PC-9 (cell line): Measurements from ENCODE around the gene LSMEM2. TPM values are rescaled to one million over a fixed set of nuclear protein-coding genes. Genes with fewer than 3 reads are reported as not detected.

Source experiments
- BruUV-seq: library from RNA; stranded (reverse); fragments of 400-500 nt; replicated peaks from 2 replicates; lab custom pipeline; 2021; lab: Mats Ljungman, UMichigan
- CTCF ChIA-PET: fragments of 300-600 bp; sonication (Branson Sonifier 250); formaldehyde crosslinking; loops from one replicate; lab custom pipeline; 2022; ENCODE audit warnings: antibody characterized with exemption; lab: Charles Lee
- POLR2A ChIA-PET: fragments of 300-600 bp; sonication (Branson Sonifier 250); formaldehyde crosslinking; loops from one replicate; lab custom pipeline; 2022; ENCODE audit warnings: antibody characterized with exemption; ENCODE audit not compliant: unreplicated experiment; lab: Charles Lee
- DNase-seq, 2 experiments: peaks; one replicate each; pipeline versions ENCODE4 v3.0.0 to v3.0.0-alpha.2; 2015 to 2022; ENCODE audit warnings: mixed read lengths in 1 of 2
- H2AFZ ChIP-seq: fragments of 200-600 bp; sonication (generic); 2 replicates; pipeline ENCODE4 v1.8.1; 2017; ENCODE audit warnings: antibody characterized with exemption
- H3F3A ChIP-seq: fragments of 200-600 bp; sonication (generic); 2 replicates; pipeline ENCODE4 v1.8.1; 2017; ENCODE audit warnings: antibody characterized with exemption, mild to moderate bottlenecking, low read depth; ENCODE audit not compliant: insufficient read depth
- H3K27ac ChIP-seq: fragments of 200-600 bp; sonication (generic); 2 replicates; pipeline ENCODE4 v1.6.1; 2016; ENCODE audit warnings: mixed run types
- H3K27me3 ChIP-seq: fragments of 200-600 bp; sonication (generic); 2 replicates; pipeline ENCODE4 v1.6.1; 2016; ENCODE audit warnings: low read depth, mixed run types; ENCODE audit not compliant: insufficient read depth
- H3K36me3 ChIP-seq: fragments of 200-600 bp; sonication (generic); 2 replicates; pipeline ENCODE4 v1.6.1; 2016; ENCODE audit warnings: low read depth, mixed run types
- H3K4me1 ChIP-seq: fragments of 200-600 bp; sonication (generic); replicated peaks from 2 replicates; pipeline ENCODE4 v1.6.1; 2016; ENCODE audit warnings: mixed run types; ENCODE audit not compliant: insufficient read depth
- H3K4me2 ChIP-seq: fragments of 200-600 bp; sonication (generic); 2 replicates; pipeline ENCODE4 v1.6.1; 2017; ENCODE audit warnings: mixed run types
- H3K4me3 ChIP-seq: fragments of 200-600 bp; sonication (generic); 2 replicates; pipeline ENCODE4 v1.6.1; 2016; ENCODE audit warnings: mixed run types
- H3K79me2 ChIP-seq: fragments of 200-600 bp; sonication (generic); 2 replicates; pipeline ENCODE4 v1.6.1; 2017; ENCODE audit warnings: low read depth, mixed run types
- H3K9me2 ChIP-seq: fragments of 200-600 bp; sonication (generic); 2 replicates; pipeline ENCODE4 v1.8.1; 2017; ENCODE audit warnings: mild to moderate bottlenecking; ENCODE audit not compliant: insufficient read depth
- H3K9me3 ChIP-seq: fragments of 200-600 bp; sonication (generic); 2 replicates; pipeline ENCODE4 v1.8.1; 2016; ENCODE audit warnings: low read depth; ENCODE audit not compliant: insufficient read depth
- H4K20me1 ChIP-seq: fragments of 200-600 bp; sonication (generic); 2 replicates; pipeline ENCODE4 v1.8.1; 2017; ENCODE audit not compliant: insufficient read depth
- EZH2 ChIP-seq: fragments of 200-600 bp; sonication (generic); IDR thresholded peaks from 2 replicates; pipeline ENCODE4 v1.8.0; 2017; ENCODE audit warnings: antibody characterized with exemption, low read depth
- intact Hi-C: fragments of 100-400 bp; cut with micrococcal nuclease; formaldehyde crosslinking; loops from one replicate; pipeline ENCODE4 v1.10.0; 2022; ENCODE audit not compliant: unreplicated experiment
- total RNA-seq: library from RNA; stranded (reverse); gene quantifications from 2 replicates; pipeline ENCODE4 v1.2.3, GENCODE V29; 2021
- TF ChIP-seq, protein P1 (sequence below): fragments of 200-600 bp; sonication (generic); conservative IDR thresholded peaks from 2 replicates; pipeline ENCODE4 v1.6.1; 2017; ENCODE audit warnings: mixed run types, antibody characterized with exemption, mild to moderate bottlenecking, moderate library complexity

Gene LSMEM2
- total RNA-seq, 1 experiment from 2014 or later: 0.55 TPM

DNA sequence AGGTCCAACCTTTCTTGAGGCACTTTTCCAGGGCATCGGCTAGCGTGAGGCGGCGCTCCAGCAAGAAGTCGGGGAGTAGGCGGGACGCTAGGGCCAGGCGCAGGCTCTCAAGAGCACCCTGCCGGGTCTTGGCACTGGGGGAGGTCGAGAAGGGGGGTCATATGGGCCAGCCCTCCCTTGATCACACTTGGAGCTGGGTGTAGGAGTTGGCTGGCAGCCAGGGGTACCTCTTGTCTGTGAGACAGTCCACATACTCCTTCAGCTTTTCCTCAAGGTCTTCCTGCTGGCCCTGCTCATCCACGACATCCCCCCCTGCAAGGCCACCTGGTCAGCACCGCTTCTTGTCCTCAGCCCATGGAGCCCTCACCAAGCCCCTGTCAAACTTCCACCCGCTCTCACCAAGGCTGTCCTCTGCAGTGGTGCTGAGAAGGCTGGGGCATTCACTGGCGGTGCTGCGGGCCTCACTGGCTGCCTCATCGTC is 11.3 kb downstream of the LSMEM2 start:
- intact Hi-C loops: no loop called here
- Histone ChIP-seq H3K27me3 (no peaks in the 10 kb centered on the region), H3K4me2 (peak overlapping the region; percentile 88; the same call in 1 of the 2 replicates), H3K4me1 (peaks cover 13% of the 10 kb centered on the region), H3K27ac (no peak overlapping the region), H3K9me3 (no peaks in the 10 kb centered on the region), H3K36me3 (no peaks in the 10 kb centered on the region), H3F3A (peaks cover 11% of the 10 kb centered on the region; the same call in 1 of the 2 replicates), H2AFZ (no peak overlapping the region), H3K79me2 (peaks cover 25% of the 10 kb centered on the region), H3K4me3 (no peak overlapping the region), H4K20me1 (no peaks in the 10 kb centered on the region), H3K9me2 (no peaks in the 10 kb centered on the region)
- BruUV-seq: no TSS peak
- DNase-seq: no peak
- ChIA-PET POLR2A (no interaction called here), CTCF (no interaction called here)
- TF ChIP-seq EZH2: no peak
- TF ChIP-seq, protein P1, sequence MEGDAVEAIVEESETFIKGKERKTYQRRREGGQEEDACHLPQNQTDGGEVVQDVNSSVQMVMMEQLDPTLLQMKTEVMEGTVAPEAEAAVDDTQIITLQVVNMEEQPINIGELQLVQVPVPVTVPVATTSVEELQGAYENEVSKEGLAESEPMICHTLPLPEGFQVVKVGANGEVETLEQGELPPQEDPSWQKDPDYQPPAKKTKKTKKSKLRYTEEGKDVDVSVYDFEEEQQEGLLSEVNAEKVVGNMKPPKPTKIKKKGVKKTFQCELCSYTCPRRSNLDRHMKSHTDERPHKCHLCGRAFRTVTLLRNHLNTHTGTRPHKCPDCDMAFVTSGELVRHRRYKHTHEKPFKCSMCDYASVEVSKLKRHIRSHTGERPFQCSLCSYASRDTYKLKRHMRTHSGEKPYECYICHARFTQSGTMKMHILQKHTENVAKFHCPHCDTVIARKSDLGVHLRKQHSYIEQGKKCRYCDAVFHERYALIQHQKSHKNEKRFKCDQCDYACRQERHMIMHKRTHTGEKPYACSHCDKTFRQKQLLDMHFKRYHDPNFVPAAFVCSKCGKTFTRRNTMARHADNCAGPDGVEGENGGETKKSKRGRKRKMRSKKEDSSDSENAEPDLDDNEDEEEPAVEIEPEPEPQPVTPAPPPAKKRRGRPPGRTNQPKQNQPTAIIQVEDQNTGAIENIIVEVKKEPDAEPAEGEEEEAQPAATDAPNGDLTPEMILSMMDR: no peak

DNA sequence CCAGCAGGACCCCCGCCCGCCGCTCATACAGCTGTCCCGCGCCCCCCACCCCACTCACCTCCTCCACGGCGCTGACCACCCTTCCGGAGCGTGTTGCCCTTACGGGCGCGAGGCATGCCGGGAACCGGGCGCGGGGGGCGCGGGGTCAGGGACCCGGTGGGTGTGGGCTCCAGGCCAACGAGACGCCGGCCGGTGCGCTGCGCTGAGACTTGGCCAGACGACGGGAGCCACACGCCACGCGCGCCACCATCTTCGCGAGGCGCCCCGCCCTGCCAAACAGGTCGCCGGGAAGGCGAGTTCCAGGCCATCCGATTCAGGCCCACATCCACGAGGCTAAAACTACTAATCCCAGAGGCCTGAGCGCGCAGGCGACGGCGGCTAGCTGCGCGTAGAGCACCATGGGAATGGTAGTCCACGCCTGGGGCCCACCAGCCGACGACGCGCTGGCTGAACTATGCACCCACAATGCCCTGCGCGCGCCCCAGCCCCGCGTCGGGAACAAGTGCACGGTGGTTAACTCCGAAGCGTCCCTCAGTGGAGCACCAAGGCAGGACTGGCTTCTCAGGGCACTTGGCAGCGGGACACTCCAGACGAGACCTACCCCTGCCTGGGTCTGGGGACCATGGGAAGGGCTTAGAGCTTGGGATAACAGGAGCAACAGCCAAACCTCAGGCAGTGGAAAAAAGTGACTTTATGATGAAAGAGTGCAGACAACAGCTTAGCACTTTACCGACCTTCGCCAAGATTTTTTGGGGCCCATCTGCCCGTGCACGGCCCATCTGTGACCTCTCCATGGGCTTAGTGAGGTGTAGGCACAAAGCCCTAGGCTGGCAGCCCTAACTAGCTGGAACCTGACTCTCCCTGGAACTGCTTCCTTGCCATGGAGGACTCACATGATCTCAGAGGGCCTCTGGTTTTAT is 13.5 kb downstream of the LSMEM2 start, which contains the start of gene IFRD2:
Gene IFRD2, minus strand, starts transcription at position 271 of the 920 bp plus-strand sequence. Its CDS starts 155 bp downstream, at position 116.
- POLR2A ChIA-PET: interaction anchor here (0.5 to 1.2 kb wide), 4 partner anchors 24 to 57 kb away, joined by 5 to 9 read pairs (median 8); partner anchors contain the start of gene GNAI2
- TF ChIP-seq, protein P1: no peak
- TF ChIP-seq EZH2: no peak
- Histone ChIP-seq H3K79me2 (peaks cover 25% of the 10 kb centered on the region), H3K9me2 (no peaks in the 10 kb centered on the region), H3K4me3 (peak within 1 kb of the TSS; percentile 79), H3K36me3 (no peaks in the 10 kb centered on the region), H2AFZ (peak within 1 kb of the TSS; percentile 77), H4K20me1 (no peaks in the 10 kb centered on the region), H3K4me2 (peak within 1 kb of the TSS; percentile 88), H3K27ac (peak within 1 kb of the TSS; percentile 74), H3F3A (no peaks in the 10 kb centered on the region), H3K27me3 (no peaks in the 10 kb centered on the region), H3K4me1 (peaks cover 13% of the 10 kb centered on the region), H3K9me3 (no peaks in the 10 kb centered on the region)
- CTCF ChIA-PET: interaction anchor here (0.6 to 0.9 kb wide), 2 partner anchors 28 to 29 kb away, joined by 3 to 10 read pairs; no protein-coding TSS in a partner anchor
- peak; percentile 90 to 95 for DNase-seq
- intact Hi-C loops: loop anchor here (1.0 kb wide), 1 partner anchor 29 kb away; no protein-coding TSS in a partner anchor
- BruUV-seq: TSS peak; percentile 93

DNA sequence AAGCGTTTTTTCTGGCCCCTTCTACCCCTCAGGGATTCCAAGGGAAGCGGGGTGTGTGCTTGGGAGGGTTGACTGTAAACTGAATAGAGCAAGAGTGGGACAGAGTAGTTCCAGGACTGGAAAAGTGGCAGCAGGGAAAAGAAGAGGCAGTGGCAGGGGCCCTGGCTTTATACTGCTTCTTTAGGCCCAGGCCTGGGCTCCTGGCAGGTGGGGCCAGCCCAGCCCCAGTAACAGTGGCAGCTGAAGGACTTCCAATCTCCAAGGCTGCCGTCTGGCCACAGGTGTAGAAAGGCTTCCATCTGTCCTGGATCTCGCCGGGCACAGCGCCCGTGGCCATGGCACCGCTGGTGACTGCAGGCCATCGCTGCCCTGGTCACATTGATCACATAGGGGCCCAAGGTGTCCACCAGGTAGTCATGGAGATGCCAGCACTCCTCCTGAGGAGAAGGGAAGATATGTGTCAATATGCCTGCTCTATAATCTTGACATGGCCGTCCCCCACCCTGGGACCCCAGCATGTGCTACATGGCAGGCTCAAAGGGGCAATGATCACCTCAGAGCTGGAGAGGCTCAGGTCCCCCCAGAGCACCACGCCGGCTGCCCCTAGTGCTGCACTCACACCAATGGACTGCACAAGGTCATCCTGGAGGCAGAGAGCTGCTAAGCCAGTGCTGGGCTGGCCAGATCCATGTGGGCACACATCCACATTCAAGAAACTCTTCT is 14.4 kb downstream of the LSMEM2 start:
- ChIA-PET POLR2A (no interaction called here), CTCF (no interaction called here)
- Histone ChIP-seq H3K9me3 (no peaks in the 10 kb centered on the region), H2AFZ (peak overlapping the region; percentile 77; the same call in 1 of the 2 replicates), H3K4me3 (peak overlapping the region; percentile 79), H3K4me1 (peaks cover 16% of the 10 kb centered on the region), H3K27me3 (no peaks in the 10 kb centered on the region), H3F3A (no peaks in the 10 kb centered on the region), H3K79me2 (peaks cover 28% of the 10 kb centered on the region), H3K9me2 (no peaks in the 10 kb centered on the region), H3K27ac (peak overlapping the region; percentile 47; the same call in 1 of the 2 replicates), H4K20me1 (no peaks in the 10 kb centered on the region), H3K36me3 (no peaks in the 10 kb centered on the region), H3K4me2 (peak overlapping the region; percentile 88)
- TF ChIP-seq, protein P1: no peak
- TF ChIP-seq EZH2: no peak
- no peak for DNase-seq
- intact Hi-C loops: no loop called here
- BruUV-seq: no TSS peak
